Prostate gland (tissue), 2 donors: ENCODE data around the gene TSPAN2. TPM values are rescaled to one million over a fixed set of nuclear protein-coding genes. Genes with fewer than 3 reads are reported as not detected.

Experiments
- DNase-seq: peaks from one replicate; pipeline ENCODE4 v3.0.0-alpha.2; 2019; ENCODE audit warnings: low spot score
- H3K27ac ChIP-seq, 2 donors: fragments of 200-600 bp; sonication (generic); 2 replicates each; pipeline ENCODE4 v1.5.1; 2017 to 2019
- H3K27me3 ChIP-seq: fragments of 200-600 bp; sonication (generic); replicated peaks from 2 replicates; pipeline ENCODE4 v1.5.1; 2019; ENCODE audit not compliant: insufficient read depth
- H3K36me3 ChIP-seq, 2 donors: fragments of 200-600 bp; sonication (generic); 1 replicate in 1 of 2; 2 replicates in 1 of 2; pipeline versions ENCODE4 v1.5.1 to v1.8.1; 2017 to 2019
- H3K4me1 ChIP-seq: fragments of 200-600 bp; sonication (generic); replicated peaks from 2 replicates; pipeline ENCODE4 v1.5.1; 2019
- H3K4me3 ChIP-seq, 2 donors: fragments of 200-600 bp; sonication (generic); 2 replicates each; pipeline ENCODE4 v1.5.1; 2017 to 2019
- H3K9me3 ChIP-seq: fragments of 200-600 bp; sonication (generic); 2 replicates; pipeline ENCODE4 v1.5.1; 2017
- POLR2A ChIP-seq: fragments of 450-650 bp; IDR thresholded peaks from one replicate; pipeline ENCODE4 v1.6.1; 2016; ENCODE audit warnings: antibody characterized with exemption, mild to moderate bottlenecking
- POLR2AphosphoS5 ChIP-seq: sonication (generic); formaldehyde crosslinking; IDR thresholded peaks from one replicate; pipeline ENCODE4 v1.6.1; 2017; ENCODE audit warnings: antibody characterized with exemption
- WGBS: methylation state at CpG from one replicate; pipeline ENCODE4 v1.1.5; 2018; 5-methylcytosine and 5-hydroxymethylcytosine counted together
- intact Hi-C: fragments of 100-400 bp; cut with DNase I; formaldehyde crosslinking; loops from one replicate; pipeline ENCODE4 v1.14.2; 2022
- total RNA-seq, 2 donors: library from RNA; depleted of rRNA; stranded (reverse); fragments of >200 nt; gene quantifications; one replicate each; pipeline ENCODE4 v1.1.0, GENCODE V29; 2016
- TF ChIP-seq, protein P1 (sequence below), 4 experiments: fragments of 200-600 bp in 2 of 4; fragments of 450-650 bp in 2 of 4; sonication (generic) in 2 of 4; IDR thresholded peaks; 1 replicate in 3 of 4; 2 replicates in 1 of 4; pipeline ENCODE4 v1.5.1; 2016 to 2019; ENCODE audit warnings: antibody characterized with exemption in 4 of 4, mild to moderate bottlenecking in 2 of 4, moderate library complexity in 2 of 4

The TSPAN2 gene
- total RNA-seq, 2 donors from 2014 or later, result 6.9 to 11.3 TPM

DNA sequence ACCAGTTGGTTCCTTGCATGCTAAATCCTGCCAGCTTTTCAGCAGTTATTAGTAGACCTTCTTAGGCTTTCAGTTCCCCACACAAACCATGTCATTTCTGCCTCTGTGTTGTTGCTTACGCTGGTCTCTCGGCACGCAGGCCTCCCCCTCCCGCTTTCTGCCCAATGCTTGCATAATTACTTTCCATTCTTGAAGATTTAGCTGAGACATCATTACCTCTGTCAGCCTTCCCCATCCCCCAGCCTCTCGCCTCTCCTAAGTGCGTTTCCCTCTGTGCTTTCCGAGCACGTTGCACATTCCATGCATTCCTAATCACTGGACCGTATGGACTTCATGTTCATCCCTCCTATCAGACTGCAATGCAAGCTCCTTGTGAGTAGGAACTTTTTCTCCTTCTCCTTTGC lies 32.9 kb downstream of the TSPAN2 start:
- intact Hi-C loops, result loop anchor here (5.0 kb wide), 1 partner anchor 74 kb away; no protein-coding TSS in a partner anchor
- no peaks in the 10 kb centered on the region for H3K4me1 ChIP-seq
- DNase-seq, result no peak
- H3K36me3 ChIP-seq, result no peaks in the 10 kb centered on the region
- TF ChIP-seq, protein P1, sequence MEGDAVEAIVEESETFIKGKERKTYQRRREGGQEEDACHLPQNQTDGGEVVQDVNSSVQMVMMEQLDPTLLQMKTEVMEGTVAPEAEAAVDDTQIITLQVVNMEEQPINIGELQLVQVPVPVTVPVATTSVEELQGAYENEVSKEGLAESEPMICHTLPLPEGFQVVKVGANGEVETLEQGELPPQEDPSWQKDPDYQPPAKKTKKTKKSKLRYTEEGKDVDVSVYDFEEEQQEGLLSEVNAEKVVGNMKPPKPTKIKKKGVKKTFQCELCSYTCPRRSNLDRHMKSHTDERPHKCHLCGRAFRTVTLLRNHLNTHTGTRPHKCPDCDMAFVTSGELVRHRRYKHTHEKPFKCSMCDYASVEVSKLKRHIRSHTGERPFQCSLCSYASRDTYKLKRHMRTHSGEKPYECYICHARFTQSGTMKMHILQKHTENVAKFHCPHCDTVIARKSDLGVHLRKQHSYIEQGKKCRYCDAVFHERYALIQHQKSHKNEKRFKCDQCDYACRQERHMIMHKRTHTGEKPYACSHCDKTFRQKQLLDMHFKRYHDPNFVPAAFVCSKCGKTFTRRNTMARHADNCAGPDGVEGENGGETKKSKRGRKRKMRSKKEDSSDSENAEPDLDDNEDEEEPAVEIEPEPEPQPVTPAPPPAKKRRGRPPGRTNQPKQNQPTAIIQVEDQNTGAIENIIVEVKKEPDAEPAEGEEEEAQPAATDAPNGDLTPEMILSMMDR (IDR thresholded peaks at IDR 0.05), result no peak
- TF ChIP-seq POLR2AphosphoS5 (no peak), POLR2A (no peak)
- H3K9me3 ChIP-seq, result no peaks in the 10 kb centered on the region
- H3K4me3 ChIP-seq, result no peak overlapping the region
- H3K27me3 ChIP-seq, result no peaks in the 10 kb centered on the region
- WGBS, result 73% methylated on average over 9 of the region's 9 CpGs
- H3K27ac ChIP-seq, result no peak overlapping the region

DNA sequence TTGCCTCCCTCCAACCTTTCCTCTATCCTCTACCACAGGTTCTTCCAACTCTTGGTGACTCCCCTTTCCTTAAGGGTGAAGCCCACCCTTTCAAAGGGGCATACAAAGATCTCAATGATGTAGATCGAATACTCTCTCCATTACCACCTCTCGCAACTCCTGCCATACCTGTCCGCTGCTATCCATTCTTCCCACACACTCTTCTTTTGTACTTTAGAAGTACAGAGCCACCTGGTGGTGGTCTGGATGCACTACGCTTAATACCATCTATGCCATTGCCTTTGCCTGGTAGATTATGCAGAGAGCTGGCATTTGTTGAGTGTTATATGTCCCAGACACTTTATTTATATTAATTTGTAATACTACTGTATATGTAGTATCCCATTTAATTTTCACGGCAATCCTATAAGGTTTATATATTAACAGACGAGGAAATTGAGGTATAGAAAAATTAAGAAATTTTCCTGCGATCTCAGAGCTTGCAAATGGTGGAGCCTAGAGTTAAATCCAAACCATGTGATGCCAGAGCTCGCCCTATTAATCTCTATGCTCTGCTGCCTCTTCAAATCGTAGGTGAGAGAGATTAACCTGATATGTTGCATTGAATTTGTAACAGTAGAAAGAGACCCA lies 36.7 kb downstream of the TSPAN2 start:
- 53% methylated on average over 9 of the region's 9 CpGs for WGBS
- no peaks in the 10 kb centered on the region for H3K9me3 ChIP-seq
- intact Hi-C loops, result no loop called here
- peak; percentile 56 for DNase-seq
- TF ChIP-seq POLR2A, result no peak
- TF ChIP-seq, protein P1 (IDR thresholded peaks at IDR 0.05), result peak; percentile 63 to 73 (median 67)
- no peaks in the 10 kb centered on the region for H3K27me3 ChIP-seq
- H3K36me3 ChIP-seq, result no peaks in the 10 kb centered on the region
- H3K4me1 ChIP-seq, result no peaks in the 10 kb centered on the region
- no peak overlapping the region for H3K27ac ChIP-seq
- no peak overlapping the region for H3K4me3 ChIP-seq

DNA sequence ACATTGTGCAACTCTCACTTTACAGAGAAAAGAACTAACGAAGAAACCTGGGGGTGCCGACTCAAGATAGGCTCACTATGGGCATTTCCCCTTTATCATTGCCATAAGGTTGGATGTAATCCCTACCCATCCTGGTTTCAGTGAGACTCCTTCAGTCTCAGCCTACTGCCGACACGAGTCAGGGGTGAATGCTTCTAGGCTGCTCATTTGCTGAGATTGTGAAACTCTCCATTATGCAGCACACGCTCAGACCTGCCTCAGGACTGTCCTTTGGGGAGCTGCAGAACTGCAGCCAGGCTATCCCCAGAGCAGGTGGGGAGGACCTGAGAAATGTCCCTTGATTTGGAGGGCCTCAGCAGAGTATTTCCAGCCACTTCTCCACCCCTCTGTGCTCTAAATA lies 37.5 kb downstream of the TSPAN2 start:
- no peak for DNase-seq
- H3K27ac ChIP-seq, result no peak overlapping the region
- no peaks in the 10 kb centered on the region for H3K9me3 ChIP-seq
- H3K4me3 ChIP-seq, result no peak overlapping the region
- TF ChIP-seq POLR2A (no peak), POLR2AphosphoS5 (no peak)
- TF ChIP-seq, protein P1 (IDR thresholded peaks at IDR 0.05), result no peak
- intact Hi-C loops, result no loop called here
- H3K36me3 ChIP-seq, result no peaks in the 10 kb centered on the region
- no peaks in the 10 kb centered on the region for H3K27me3 ChIP-seq
- no peaks in the 10 kb centered on the region for H3K4me1 ChIP-seq
- 68% methylated on average over 5 of the region's 5 CpGs for WGBS

DNA sequence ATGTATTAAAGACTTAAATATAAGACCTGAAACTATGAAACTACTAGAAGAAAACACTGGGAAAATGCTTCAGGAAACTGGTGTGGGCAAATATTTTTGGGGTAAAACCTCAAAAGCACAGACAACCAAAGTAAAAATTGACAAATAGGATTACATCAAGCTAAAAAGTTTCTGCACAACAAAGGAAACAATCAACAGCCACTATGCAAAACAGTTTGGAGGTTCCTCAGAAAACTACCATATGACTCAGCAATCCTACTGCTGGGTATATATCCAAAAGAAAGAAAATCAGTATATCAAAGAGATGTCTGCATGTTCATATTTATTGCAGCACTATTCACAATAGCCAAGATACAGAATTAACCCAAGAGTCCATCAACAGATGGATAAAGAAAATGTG lies 42.6 kb downstream of the TSPAN2 start:
- Histone ChIP-seq H3K9me3 (no peaks in the 10 kb centered on the region), H3K27me3 (no peaks in the 10 kb centered on the region), H3K4me1 (no peaks in the 10 kb centered on the region), H3K36me3 (no peaks in the 10 kb centered on the region), H3K27ac (no peak overlapping the region), H3K4me3 (no peak overlapping the region)
- DNase-seq, result no peak
- TF ChIP-seq POLR2AphosphoS5, result no peak
- TF ChIP-seq POLR2A, result no peak
- TF ChIP-seq, protein P1 (IDR thresholded peaks at IDR 0.05), result no peak
- intact Hi-C loops, result no loop called here

DNA sequence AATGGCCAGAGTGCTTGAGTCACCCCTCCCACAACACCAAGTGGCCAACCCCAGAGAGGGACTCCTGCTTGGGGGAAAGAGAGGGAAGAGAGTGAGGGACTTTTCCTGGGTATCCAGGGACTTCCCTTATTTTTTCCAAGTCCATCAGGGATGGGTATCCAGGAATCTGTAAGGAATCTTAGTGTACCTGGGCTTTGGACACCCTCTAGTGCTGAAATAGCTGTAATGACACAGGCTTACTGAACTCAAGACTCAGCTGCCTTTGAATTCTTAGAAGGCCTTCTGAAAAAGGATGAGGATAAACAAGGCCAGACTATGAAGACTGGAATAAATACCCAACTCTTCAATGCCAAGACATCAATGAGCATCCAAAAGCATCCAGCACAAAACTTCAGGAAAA lies 47.6 kb downstream of the TSPAN2 start:
- no peaks in the 10 kb centered on the region for H3K36me3 ChIP-seq
- no peaks in the 10 kb centered on the region for H3K27me3 ChIP-seq
- H3K9me3 ChIP-seq, result no peaks in the 10 kb centered on the region
- no peak overlapping the region for H3K27ac ChIP-seq
- TF ChIP-seq, protein P1 (IDR thresholded peaks at IDR 0.05), result no peak
- TF ChIP-seq POLR2AphosphoS5 (no peak), POLR2A (no peak)
- intact Hi-C loops, result no loop called here
- H3K4me1 ChIP-seq, result no peaks in the 10 kb centered on the region
- no peak for DNase-seq
- no peak overlapping the region for H3K4me3 ChIP-seq
